ENCODE results near the gene CDK8. TPM values are rescaled to one million over a fixed set of nuclear protein-coding genes. Genes with fewer than 3 reads are reported as not detected.

Gene CDK8
- total RNA-seq, 1 donor = 17.7 TPM

DNA sequence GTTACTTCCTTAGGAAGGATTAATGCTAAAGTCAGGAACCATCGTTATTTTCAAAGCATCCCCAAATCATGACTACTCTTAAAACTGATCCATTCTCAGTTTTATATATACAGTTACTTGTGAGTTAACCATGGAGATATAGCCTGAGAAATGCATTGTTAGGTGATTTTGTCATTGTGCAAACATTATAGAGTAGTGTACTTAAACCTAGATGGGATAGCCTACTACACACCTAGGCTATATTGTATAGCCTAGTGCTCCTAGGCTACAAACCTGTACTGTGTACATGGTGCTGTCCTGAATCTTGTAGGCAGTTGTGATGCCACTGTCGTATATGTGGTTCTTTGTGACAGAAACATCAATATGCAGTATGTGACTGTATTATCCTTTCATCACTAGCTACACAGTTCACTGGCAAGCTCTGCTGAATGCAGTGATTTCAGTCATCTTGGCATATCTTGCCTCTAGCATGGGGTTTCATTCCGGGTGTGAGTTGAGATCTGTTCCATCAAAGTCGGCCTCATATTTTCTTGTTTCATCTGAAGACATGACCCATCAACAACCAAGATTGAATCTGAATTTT lies 45.3 kb downstream of the CDK8 start:
- Histone ChIP-seq H3K4me2 (ENCODE audit: insufficient read depth, low read length) (peak overlapping the region; percentile 10), H3K27ac (ENCODE audit: low read depth, low read length) (peak overlapping the region; percentile 26), H2AFZ (ENCODE audit: low read length) (no peak overlapping the region), H3K79me2 (ENCODE audit: insufficient read depth, low read length) (peaks cover 79% of the 10 kb centered on the region), H3K4me3 (ENCODE audit: insufficient read depth, low read length) (no peak overlapping the region), H3K9me3 (ENCODE audit: low read depth, low read length) (no peaks in the 10 kb centered on the region), H3K27me3 (ENCODE audit: insufficient read depth, low read length) (no peaks in the 10 kb centered on the region), H3K36me3 (ENCODE audit: insufficient read depth, low read length) (no peaks in the 10 kb centered on the region), H3K4me1 (ENCODE audit: insufficient read depth, low read length) (peaks cover 28% of the 10 kb centered on the region), H4K20me1 (ENCODE audit: insufficient read depth, low read length) (peaks cover 13% of the 10 kb centered on the region)
- TF ChIP-seq, protein P1, sequence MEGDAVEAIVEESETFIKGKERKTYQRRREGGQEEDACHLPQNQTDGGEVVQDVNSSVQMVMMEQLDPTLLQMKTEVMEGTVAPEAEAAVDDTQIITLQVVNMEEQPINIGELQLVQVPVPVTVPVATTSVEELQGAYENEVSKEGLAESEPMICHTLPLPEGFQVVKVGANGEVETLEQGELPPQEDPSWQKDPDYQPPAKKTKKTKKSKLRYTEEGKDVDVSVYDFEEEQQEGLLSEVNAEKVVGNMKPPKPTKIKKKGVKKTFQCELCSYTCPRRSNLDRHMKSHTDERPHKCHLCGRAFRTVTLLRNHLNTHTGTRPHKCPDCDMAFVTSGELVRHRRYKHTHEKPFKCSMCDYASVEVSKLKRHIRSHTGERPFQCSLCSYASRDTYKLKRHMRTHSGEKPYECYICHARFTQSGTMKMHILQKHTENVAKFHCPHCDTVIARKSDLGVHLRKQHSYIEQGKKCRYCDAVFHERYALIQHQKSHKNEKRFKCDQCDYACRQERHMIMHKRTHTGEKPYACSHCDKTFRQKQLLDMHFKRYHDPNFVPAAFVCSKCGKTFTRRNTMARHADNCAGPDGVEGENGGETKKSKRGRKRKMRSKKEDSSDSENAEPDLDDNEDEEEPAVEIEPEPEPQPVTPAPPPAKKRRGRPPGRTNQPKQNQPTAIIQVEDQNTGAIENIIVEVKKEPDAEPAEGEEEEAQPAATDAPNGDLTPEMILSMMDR (IDR thresholded peaks at IDR 0.05; ENCODE audit: extremely low read depth, low read depth, low read length) = no peak
- no peak for DNase-seq (ENCODE audit: insufficient read length, low spot score, missing footprints)

DNA sequence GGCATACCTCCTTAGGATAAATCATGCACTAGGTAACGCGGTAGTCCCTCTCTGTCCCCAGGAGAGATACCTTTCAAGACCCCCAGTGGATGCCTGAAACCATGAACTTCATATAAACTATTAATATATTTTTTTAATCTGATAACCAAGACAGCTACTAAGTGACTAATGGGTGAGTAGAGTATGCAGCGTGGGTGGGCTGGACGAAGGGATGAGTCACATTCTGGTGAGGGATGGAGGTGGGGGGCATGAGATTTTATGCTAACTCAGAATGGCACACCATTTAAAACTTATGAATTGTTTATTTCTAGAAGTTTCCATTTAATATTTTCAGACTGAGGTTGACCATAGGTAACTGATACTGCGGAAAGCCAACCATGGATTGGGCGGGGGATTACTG lies 46.2 kb downstream of the CDK8 start:
- Histone ChIP-seq H3K79me2 (ENCODE audit: insufficient read depth, low read length) (peaks cover 71% of the 10 kb centered on the region), H2AFZ (ENCODE audit: low read length) (no peak overlapping the region), H4K20me1 (ENCODE audit: insufficient read depth, low read length) (peaks cover 13% of the 10 kb centered on the region), H3K4me1 (ENCODE audit: insufficient read depth, low read length) (peaks cover 28% of the 10 kb centered on the region), H3K4me2 (ENCODE audit: insufficient read depth, low read length) (peak overlapping the region; percentile 54), H3K36me3 (ENCODE audit: insufficient read depth, low read length) (no peaks in the 10 kb centered on the region), H3K27ac (ENCODE audit: low read depth, low read length) (peak overlapping the region; percentile 26), H3K27me3 (ENCODE audit: insufficient read depth, low read length) (no peaks in the 10 kb centered on the region), H3K4me3 (ENCODE audit: insufficient read depth, low read length) (no peak overlapping the region), H3K9me3 (ENCODE audit: low read depth, low read length) (no peaks in the 10 kb centered on the region)
- DNase-seq (ENCODE audit: insufficient read length, low spot score, missing footprints) = peak; percentile 38
- TF ChIP-seq, protein P1 (IDR thresholded peaks at IDR 0.05; ENCODE audit: extremely low read depth, low read depth, low read length) = no peak

DNA sequence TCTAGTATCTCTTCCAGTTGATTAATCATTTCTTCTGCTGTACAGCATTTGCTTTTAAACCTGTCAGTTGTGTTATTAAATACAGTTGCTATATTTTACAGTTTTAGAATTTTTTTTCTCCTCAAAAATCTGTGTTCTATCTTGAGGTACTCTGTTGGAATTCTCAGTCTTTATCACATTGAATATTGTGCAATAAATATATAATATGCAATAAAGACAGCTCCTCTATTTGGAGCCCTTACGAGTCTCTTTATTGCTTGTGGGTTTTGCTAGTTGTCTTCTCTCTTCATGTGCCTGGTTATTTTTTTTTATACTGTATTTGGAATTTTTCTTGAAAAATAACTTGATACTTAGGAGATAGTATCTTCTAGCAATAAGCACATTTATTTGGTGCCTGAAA lies 51.7 kb downstream of the CDK8 start:
- Histone ChIP-seq H2AFZ (ENCODE audit: low read length) (no peak overlapping the region), H3K36me3 (ENCODE audit: insufficient read depth, low read length) (no peaks in the 10 kb centered on the region), H3K4me3 (ENCODE audit: insufficient read depth, low read length) (no peak overlapping the region), H3K4me2 (ENCODE audit: insufficient read depth, low read length) (no peak overlapping the region), H3K27me3 (ENCODE audit: insufficient read depth, low read length) (no peaks in the 10 kb centered on the region), H3K9me3 (ENCODE audit: low read depth, low read length) (no peaks in the 10 kb centered on the region), H4K20me1 (ENCODE audit: insufficient read depth, low read length) (peaks cover 3% of the 10 kb centered on the region), H3K4me1 (ENCODE audit: insufficient read depth, low read length) (peaks cover 3% of the 10 kb centered on the region), H3K79me2 (ENCODE audit: insufficient read depth, low read length) (peaks cover 66% of the 10 kb centered on the region), H3K27ac (ENCODE audit: low read depth, low read length) (no peak overlapping the region)
- DNase-seq (ENCODE audit: insufficient read length, low spot score, missing footprints) = no peak
- TF ChIP-seq, protein P1 (IDR thresholded peaks at IDR 0.05; ENCODE audit: extremely low read depth, low read depth, low read length) = no peak

DNA sequence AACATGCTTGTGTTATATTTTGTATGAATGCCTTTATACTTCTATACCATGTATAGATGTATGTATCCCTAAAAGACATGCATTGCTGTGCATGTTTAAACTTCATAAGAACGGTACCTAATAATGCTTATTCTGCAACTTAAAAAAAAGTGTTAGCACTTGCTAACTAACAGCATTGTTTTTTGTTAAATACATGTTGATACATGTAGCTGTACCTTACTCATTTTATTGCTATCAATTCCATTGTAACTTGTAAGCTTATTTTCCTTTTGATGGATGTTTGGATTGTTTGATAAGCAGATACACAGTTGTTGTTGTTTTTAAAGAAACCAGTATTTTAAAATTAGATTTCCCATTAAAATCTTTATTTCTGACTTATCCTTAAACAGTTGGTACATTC lies 53.8 kb downstream of the CDK8 start:
- Histone ChIP-seq H3K9me3 (ENCODE audit: low read depth, low read length) (no peaks in the 10 kb centered on the region), H2AFZ (ENCODE audit: low read length) (no peak overlapping the region), H3K79me2 (ENCODE audit: insufficient read depth, low read length) (peaks cover 57% of the 10 kb centered on the region), H3K4me3 (ENCODE audit: insufficient read depth, low read length) (no peak overlapping the region), H3K36me3 (ENCODE audit: insufficient read depth, low read length) (no peaks in the 10 kb centered on the region), H3K27me3 (ENCODE audit: insufficient read depth, low read length) (no peaks in the 10 kb centered on the region), H3K27ac (ENCODE audit: low read depth, low read length) (no peak overlapping the region), H4K20me1 (ENCODE audit: insufficient read depth, low read length) (peaks cover 3% of the 10 kb centered on the region), H3K4me1 (ENCODE audit: insufficient read depth, low read length) (no peaks in the 10 kb centered on the region), H3K4me2 (ENCODE audit: insufficient read depth, low read length) (no peak overlapping the region)
- TF ChIP-seq, protein P1 (IDR thresholded peaks at IDR 0.05; ENCODE audit: extremely low read depth, low read depth, low read length) = no peak
- DNase-seq (ENCODE audit: insufficient read length, low spot score, missing footprints) = no peak

Data from osteoblast (primary cell).